LNCaP clone FGC (cell line): ENCODE measurements around the gene HRH3.

ENCODE experiments used
- DNase-seq: peaks from one replicate; pipeline ENCODE4 v3.0.0-alpha.2; 2011; ENCODE audit warnings: low read depth
- H3K4me3 ChIP-seq: 2 replicates; pipeline ENCODE4 v1.5.1; 2011; ENCODE audit warnings: mild to moderate bottlenecking, low read depth, low read length, control low read depth
- CTCF ChIP-seq: IDR thresholded peaks from 2 replicates; pipeline ENCODE4 v1.5.1; 2012; ENCODE audit warnings: mild to moderate bottlenecking; ENCODE audit not compliant: control insufficient read depth, insufficient read depth; ENCODE audit errors: extremely low read depth

The HRH3 gene

GRCh38 chr20:62176866-62177265, 43.2 kb downstream of the HRH3 start:
- no peak overlapping the region for H3K4me3 ChIP-seq
- TF ChIP-seq CTCF, result no peak
- DNase-seq, result no peak

GRCh38 chr20:62175711-62176110, 44.4 kb downstream of the HRH3 start:
- H3K4me3 ChIP-seq, result no peak overlapping the region
- DNase-seq, result no peak
- no peak for TF ChIP-seq CTCF

- no peak overlapping the region for H3K4me3 ChIP-seq
- no peak for TF ChIP-seq CTCF
Observed at GRCh38 chr20:62174870-62175624, 45.0 kb downstream of the HRH3 start.

GRCh38 chr20:62174021-62174804, 45.9 kb downstream of the HRH3 start:
- no peak for DNase-seq
- H3K4me3 ChIP-seq, result no peak overlapping the region
- TF ChIP-seq CTCF, result no peak

More at GRCh38 chr20:62174870-62175624, 45.0 kb downstream of the HRH3 start:
- DNase-seq, result no peak

- H3K4me3 ChIP-seq, result no peak overlapping the region
- no peak for DNase-seq
- no peak for TF ChIP-seq CTCF
Observed at GRCh38 chr20:62172666-62173065, 47.4 kb downstream of the HRH3 start.

GRCh38 chr20:62171245-62171644, 48.8 kb downstream of the HRH3 start:
- H3K4me3 ChIP-seq, result no peak overlapping the region
- DNase-seq, result no peak
- no peak for TF ChIP-seq CTCF

- no peak for DNase-seq
- TF ChIP-seq CTCF, result no peak
- no peak overlapping the region for H3K4me3 ChIP-seq
Observed at GRCh38 chr20:62170536-62170935, 49.5 kb downstream of the HRH3 start.
